GM19324 (cell line): Measurements from ENCODE around the gene SORCS2.

Experiments used
- ATAC-seq: cut with Tn5 transposase; IDR thresholded peaks from one replicate; pipeline ENCODE4 v1.9.1; 2021; ENCODE audit warnings: mild to moderate bottlenecking, moderate library complexity; ENCODE audit not compliant: unreplicated experiment, low FRiP score

The SORCS2 gene

DNA sequence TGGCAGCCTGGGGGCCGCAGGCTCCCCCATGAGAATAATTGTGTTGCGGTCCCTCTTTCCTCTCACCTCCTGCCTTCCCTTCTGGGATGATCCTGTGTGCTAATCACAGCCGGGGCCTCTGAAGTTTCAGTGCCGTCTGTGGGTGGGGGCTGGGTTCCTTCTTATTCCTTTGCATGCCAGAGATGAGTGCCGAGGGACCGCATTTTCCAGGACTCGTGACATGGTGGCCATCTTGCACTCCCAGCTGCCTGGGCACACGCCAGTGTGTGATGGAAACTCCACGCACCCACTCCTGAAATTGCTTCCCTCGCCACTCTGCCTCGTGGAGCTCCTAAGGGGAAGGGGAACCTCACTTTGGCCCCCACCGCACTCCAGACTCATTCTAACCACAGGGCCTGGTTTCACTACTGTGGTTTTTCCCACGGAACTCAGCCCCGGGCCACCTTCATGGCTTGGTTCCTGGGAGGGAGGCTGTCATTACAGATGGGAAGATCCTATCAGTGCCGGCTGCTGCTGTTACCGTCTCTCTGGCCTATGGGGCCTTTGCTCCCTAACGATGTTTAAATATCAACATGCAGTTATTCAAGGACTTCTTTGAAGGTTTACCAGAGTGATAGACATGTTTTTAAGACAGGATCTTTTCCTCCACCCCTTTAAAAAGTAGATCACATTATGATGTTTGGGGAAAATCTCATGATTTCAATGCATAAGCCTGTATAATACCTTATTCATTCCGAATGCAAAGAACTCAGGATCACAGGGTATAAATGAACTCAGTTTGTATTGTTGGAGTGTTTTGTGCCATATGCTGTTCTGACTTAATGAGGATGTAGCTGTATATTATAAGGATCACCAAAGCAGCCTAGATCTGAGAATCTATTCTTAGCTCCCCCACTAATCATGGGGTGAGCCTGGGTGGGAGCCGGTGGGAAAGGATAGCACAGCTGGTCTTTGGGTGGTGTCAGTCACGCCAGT, 89.6 kb downstream of the SORCS2 start:
- no peak for ATAC-seq

GRCh38 chr4:7282786-7283440, 90.6 kb downstream of the SORCS2 start:
- no peak for ATAC-seq

DNA sequence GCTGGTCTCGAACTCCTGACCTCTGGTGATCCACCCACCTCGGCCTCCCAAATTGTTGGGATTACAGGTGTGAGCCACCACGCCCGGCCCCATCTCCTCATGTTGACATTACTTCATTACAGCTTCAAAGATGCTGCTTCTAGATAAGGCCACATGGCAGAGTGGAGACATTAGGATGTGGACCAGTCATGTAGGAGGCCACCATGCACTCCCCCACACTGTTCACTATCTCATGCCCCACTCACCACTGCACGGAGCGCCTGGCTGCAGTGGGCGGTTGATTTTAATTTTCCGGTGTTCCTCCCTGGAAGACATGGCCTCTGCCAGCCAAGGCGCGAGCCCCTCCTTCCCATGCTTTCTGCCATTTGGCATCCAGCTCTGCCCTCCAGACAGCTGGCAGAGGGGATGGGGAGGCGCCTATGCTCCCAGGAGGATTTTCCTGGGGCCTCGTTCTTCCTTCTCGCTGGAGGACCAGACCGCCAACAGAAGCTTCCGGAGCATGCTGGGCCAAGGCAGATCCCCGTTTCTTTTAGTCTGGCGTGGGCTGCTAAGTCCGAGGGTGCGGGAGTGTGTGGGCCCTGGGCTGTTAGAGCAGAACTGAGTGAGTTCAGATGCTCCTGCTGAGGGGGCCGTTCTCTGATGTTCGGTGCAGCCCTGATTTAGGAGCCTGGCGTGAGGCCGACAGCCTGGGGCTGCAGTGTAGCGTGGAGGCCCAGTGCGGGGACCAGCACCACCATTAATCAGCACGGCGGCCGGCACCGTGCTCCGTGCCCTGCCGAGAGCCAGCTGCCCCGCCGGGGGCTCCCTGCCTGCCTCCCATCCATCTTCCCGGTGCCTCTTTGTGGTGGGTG, 93.1 kb downstream of the SORCS2 start:
- ATAC-seq, result no peak

DNA sequence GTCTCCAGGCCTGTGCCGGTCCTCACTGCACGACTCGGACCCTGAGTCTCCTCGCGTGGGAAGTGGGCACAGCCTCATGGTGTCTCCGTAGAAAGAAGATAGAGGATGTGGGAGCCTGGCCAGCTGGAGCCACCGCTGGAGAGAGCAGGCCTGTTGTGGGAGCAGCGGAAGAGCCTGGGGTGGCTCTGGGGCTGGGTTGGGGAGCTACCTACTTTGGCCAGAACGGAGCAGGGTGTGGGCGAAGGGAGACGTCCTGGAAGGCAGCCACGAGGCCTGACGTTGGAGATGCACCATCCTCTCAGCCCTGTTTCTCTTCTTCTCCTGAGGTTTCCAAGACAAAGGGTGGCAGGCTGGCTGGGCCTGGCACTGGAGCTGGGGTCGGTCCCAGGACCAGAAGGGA, 93.8 kb downstream of the SORCS2 start:
- no peak for ATAC-seq

GRCh38 chr4:7286798-7287197, 94.5 kb downstream of the SORCS2 start:
- no peak for ATAC-seq

DNA sequence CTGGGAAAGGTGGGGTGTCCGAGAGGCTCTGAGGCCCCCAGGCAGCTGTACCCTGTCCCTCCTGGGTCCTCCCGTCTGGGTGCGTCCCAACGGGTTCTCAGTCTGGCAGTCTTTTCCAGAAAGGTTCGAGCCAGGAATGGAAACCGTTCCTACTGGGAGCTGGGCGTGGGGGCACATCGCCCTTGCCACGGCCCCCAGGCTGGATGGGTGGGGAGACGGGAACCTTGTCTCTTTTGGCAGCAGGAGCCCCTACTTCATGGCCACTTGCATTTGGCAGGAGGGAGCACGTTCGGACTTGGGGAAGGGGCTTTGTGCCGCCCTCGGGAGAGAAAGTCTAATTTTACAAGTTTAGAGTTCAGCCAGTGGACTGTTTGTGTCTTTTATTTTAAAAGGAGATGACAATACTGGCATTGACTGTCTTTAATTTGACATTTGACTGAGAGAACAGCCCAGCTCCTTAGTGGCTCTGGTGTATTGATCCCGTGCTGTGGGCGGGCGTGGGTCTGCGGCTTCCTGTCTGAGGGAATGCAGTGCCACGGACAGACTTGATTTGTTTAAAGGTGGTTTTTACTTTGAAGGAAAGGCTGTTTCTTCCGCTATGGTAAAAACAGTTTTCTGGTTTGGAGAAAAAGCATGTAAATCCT, 95.1 kb downstream of the SORCS2 start:
- ATAC-seq, result no peak

DNA sequence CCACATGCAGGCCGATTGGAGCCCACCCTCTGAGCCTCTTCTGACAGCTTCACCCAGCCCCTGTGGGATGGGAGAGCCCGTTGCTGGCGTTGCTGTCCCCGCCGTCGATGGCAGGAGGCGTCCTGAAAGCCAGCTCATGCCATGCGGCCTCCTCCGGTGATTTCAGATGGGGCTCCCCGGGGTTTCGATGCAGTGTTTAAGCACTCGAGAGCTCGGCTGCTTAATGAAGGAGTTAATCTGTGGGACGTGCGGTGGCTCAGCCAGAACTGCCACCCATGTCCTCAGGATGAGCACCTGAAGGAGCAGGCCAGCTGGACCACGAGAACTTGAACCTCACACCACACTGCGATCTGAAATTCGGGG, 95.6 kb downstream of the SORCS2 start:
- ATAC-seq, result no peak

DNA sequence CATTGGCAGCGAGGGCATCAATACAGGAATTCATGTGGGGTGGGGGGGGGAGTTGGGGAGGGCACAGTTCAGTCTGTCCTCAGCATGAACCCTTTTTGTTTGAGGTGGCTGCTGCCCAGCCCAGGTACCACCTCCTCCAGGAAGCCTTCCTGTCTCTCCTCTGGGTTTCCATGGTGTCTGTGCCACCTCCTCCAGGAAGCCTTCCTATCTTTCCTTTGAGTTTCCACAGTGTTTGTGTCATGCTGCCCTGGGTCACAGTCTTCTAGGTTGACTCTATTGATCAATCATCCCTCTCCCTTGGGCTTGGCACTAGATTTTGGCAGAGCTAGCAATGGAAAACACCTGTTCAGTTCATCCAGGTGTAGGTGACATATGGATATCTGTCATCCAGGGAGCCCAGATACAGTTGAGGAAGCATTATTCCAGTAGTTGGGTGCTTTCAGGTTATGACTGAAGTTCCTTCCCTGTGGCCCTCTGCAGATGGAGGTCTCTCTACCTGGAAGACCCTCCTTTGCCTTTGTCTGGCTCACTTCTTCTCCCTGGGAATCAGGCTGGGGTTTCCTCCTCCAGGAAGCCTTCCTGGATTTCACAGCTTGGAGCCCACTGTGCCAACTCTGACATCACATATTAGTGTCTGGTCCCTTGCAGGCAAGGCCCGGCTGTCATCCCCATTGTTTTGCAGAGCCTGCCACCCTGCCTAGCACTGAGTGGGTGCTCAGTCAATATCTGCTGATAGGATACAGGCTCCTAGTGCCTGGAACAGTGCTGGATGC, 96.6 kb downstream of the SORCS2 start:
- ATAC-seq, result no peak

DNA sequence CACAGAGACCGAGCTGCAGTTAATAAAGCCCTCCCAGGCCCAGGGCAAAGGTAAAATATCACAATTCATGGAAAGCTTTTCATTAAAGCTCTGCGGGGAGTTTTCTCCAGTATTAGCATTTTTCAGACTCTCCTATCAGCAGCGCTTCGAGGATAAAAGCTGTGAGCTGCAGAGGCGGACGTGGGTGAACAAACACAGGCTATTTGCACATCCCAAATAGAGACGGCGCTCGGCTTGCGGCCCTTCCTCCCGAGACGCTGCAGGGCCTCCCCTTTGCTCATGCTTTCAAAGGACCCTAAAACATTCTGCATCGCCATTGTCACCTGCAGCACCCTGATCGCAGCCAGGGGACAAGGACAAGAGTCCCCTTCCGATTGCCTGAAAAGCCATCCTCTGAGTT, 97.3 kb downstream of the SORCS2 start:
- ATAC-seq, result no peak

DNA sequence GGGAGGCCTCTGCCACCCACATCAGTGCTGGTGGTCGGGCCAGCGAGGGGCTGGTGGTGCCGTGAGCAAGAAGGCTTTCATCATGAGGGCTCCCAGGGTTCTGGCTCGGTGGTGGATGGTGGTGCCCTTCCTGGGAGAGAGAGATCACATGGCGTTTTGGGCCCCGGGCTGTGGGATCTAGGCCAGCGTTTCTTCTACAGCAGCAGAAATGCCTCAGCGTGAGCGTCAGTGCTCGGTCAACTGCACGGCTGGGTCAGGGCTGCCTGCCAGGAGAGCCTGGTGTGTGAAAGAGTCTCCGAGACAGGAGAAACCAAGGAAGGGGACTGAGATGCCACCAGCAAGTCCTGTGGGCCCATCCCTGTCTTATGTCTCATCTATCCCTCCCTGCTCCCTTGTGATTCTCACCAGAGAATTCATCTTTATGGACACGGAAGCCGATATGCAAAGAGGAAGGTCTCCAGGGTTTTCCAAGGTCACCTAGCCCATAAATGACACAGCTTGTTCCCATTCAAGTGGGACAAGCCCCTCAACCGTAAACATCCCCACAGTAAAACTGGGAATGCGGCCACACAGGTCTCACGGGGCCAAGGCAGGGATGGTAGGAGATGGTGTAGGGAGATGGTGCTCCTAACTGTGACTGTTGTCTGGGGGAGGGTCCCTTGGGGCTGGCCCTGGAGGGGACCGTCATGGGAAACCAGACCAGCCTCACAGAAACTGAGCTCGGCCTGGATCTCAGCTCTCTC, 99.2 kb downstream of the SORCS2 start:
- ATAC-seq, result no peak

DNA sequence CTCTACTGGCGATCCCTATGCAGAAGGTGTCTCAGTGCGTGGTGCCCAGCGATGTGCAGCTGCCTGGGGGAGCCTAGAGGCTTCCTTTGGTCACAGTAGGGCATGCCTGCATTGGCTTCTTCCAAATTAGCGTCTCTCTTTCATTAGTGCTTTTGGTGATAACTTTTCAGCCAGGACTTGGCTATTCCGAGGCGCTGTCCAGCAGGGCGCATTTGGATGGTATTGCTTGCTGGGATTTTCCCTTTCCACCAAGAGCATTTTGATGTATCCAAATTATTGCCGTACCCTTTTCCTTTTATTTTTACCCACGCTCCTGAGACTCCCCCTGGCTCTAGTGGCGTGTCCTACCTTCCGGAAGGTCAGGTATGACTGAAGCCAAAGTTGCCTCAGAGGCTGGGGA, 101.4 kb downstream of the SORCS2 start:
- ATAC-seq, result no peak

GRCh38 chr4:7294176-7294756, 101.9 kb downstream of the SORCS2 start:
- ATAC-seq, result no peak

- ATAC-seq, result no peak
Observed at GRCh38 chr4:7295197-7295910, 103.0 kb downstream of the SORCS2 start.

DNA sequence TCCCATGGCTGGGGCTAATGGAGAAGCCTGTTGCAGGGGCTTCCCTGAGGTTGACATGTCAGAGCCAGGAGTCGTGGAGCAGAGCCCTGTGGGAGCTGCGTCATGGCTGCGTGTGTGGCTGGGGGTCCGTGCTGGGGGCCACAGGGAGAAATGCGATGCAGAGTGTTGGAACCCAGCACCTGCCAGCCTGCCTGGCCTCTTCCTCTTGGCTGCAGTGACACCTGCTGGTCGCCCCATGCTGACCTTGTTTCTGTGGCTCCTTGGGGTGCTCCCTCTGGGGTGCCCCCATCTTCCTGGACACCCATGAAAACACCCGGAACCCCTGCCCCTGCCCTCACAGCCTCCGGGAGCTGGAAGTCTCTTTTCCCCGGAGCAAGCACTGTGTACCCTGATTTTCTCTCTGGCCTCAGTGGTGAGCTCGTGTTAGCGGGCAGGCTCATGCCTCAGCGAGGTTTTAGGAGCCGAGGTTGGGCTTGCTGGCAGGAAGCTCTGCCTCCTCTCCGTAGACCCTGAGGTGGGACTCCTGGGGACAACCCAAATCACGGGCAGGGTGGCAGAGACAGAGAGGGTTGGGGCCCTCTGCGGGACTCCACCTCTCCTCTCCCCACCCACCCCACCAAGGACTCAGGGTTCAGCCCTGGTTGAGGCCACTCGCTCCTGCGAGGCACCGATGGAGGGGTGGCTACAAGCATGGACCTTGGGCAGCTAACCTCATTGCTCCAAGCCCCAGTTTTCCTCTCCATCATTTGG, 103.7 kb downstream of the SORCS2 start:
- no peak for ATAC-seq

DNA sequence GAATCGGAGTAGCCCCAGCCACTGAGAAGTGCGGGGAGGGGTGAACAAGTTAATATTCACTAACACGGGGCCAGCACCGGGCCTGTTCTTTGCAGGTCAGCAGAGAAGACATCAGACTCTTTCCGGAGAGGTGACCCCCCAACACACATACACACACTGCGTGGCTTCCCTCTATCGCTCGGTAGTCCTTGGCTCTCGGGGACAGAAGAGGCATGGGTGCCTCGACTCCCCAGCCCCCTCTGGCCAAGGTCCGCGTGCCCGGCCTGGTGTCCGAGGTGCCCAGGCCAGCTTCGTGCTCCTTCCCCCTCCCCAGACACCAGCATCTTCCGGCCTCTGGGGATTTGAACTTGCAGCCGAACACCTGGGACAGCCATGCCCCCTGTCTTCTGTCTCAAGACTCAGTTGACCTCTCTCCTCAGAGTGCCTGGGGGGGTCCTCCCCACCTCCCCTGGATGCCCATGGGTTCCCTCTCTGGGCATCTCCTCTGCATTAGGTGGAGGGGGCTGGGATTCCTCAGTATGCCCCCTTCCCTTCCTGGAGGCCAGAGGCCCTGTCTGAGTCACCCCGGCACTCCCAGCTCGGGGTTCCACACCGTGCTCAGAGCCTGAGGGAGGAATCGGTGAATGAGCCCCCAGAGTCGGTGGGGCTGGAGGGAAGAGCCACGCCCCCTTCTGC, 104.5 kb downstream of the SORCS2 start:
- no peak for ATAC-seq

DNA sequence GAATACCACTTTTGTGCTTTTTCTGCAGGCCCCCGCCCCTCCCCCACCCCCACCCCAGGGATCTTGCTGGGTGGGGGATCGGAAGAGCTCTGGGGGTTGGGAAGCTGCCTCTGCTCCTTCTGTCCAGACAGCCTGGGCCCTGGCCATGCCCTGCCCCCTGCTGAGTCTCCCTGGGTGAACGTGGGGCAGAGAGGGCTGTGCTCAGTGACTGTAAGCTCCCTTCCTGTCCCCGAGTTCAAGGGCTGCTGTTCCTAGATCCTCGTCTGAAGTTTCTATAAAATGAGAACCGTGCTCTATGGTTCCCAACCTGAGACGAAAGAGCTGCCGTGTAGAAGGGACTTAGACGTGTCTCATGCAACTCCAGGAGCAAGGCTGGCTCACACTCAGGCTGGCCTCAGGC, 105.0 kb downstream of the SORCS2 start:
- no peak for ATAC-seq

DNA sequence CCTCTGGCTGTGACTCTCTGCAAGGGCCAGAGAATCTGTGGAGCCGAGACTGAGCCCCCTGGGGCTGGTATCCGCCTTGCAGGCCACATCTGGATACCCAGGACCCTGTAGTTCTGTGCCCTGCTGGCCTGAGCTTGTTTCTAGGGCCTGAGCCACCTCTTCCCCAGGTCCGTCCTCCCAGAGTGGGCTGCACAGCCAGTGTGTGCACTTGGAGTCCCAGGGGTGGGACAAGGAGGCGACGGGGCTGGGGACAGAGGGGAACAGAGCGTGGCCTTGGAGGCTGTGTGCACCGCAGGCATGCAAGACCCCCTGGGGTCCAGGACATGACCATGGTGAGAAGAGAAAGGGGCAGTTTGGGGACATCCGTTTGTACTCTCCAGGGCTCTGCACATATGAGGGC, 105.5 kb downstream of the SORCS2 start:
- ATAC-seq, result no peak
